ENCODE measurements around the gene SF1.

- TF ChIP-seq CTCF (IDR thresholded peaks at IDR 0.05), result no peak
- no peak for TF ChIP-seq POLR2A (IDR thresholded peaks at IDR 0.05)
These were observed 8.2 kb downstream of the SF1 start for GRCh38 chr11:64770120-64770519.
